ENCODE data around the gene TXNDC2. TPM values are rescaled to one million over a fixed set of nuclear protein-coding genes. Genes with fewer than 3 reads are reported as not detected.

Gene TXNDC2
- total RNA-seq, 2 donors from 2014 or later = 0.18 TPM; not detected in 1

DNA sequence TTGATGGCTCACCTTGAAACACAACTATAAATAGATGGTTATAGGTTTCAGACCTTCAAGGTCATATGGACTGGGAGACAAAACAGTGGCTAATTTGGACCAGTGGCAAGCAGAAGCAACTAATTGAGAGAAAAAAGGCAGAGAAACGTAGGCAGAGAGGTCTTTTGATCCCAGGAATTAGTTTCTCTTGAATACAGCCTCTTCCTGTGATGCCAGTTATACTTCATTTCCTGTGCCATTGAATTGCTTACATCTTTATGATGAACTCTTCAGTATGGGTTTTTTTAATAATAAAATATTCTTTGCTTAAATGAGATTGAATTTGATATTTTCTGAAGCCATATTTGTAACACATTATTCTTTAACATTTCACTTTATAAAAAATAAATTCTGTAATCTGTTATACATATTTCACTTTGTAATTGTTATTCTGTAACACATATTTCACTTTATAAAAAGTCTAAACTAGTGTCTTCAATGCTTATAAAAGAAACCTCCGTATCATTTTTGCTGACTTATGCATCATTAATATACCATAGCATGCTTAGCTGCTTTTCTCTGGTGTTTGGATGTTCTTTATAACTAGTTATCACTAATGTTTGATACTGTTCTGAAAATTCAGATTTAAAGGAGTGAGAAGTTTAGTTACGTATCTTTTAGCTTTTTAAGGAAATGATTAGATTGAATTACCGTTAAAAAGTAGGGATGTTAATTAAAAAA is 37.0 kb downstream of the TXNDC2 start:
- ATAC-seq = no peak
- intact Hi-C loops (cut with DNase I) = loop anchor here in 1 of 2 donors (10.0 kb wide), 1 partner anchor 118 kb away; no protein-coding TSS in a partner anchor
- DNase-seq = no peak

DNA sequence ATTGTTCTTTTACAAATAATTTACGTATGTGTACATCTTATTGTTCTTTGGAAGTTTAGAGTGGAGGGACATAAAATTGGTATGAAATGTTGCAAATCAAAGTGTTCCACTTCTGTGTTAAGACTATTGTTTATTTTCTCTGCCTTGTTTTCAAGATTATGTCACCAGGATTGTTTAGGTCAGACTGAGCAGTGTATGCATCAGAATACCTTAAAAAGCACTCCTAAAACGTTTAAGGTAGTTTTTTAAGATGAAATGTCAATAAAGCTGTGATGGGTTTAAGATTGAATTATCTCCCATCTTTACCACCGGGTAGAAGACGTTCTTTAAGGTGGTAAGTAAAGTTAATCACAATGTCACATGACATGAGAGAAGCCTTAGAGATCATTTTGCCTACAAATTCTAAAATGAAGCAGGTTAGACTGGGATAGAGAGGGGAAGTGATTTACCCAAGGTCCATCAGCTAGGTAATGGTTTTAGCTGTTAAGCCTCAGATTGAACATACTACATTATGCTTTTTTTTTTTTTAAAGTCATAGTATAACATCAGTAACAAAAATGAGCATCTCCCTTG is 38.7 kb downstream of the TXNDC2 start:
- DNase-seq (no peak), ATAC-seq (no peak)
- intact Hi-C loops (cut with DNase I) = loop anchor here in 1 of 2 donors (10.0 kb wide), 1 partner anchor 120 kb away; no protein-coding TSS in a partner anchor

DNA sequence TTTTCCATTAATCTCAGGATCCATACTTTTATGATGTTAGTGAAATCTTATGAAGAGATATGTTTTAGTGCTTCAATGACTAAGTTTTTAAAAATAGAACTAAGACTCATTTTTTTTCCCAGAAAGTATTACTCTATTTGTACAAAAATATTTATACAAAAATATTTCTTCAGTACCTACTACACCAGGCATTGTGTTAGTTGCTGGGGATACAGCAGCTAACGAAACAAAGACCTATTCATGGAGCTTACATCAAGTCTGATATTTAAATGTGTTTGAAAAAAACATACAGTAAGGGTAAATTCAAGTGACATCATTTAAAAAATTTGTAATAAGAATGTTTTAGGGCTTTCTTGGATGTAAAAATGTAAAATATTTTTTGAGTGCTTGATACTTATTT is 39.6 kb downstream of the TXNDC2 start:
- ATAC-seq = peak in 1 of 2 donors; percentile 48
- intact Hi-C loops (cut with DNase I) = loop anchor here in 1 of 2 donors (10.0 kb wide), 1 partner anchor 121 kb away; no protein-coding TSS in a partner anchor
- no peak for DNase-seq

DNA sequence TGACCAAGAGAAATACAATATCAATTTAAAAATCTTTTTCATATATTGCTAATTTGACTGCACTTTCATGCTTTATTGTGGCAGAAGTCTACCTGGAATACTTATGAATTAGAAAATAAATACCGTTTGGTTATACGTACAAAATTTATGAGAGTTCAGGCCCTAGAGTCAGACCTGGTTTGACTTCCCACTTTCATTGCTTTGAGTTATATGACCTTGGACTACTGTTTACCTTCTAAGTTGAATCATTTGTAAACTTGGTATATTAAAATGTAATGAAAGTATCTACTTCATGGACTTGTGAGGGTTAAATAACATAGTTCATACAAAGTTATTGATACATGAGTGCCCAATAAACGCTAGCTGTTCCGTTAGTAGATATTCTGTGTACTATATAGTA is 40.0 kb downstream of the TXNDC2 start:
- DNase-seq = no peak
- ATAC-seq = no peak
- intact Hi-C loops (cut with DNase I) = loop anchor here in 1 of 2 donors (10.0 kb wide), 1 partner anchor 121 kb away; no protein-coding TSS in a partner anchor

DNA sequence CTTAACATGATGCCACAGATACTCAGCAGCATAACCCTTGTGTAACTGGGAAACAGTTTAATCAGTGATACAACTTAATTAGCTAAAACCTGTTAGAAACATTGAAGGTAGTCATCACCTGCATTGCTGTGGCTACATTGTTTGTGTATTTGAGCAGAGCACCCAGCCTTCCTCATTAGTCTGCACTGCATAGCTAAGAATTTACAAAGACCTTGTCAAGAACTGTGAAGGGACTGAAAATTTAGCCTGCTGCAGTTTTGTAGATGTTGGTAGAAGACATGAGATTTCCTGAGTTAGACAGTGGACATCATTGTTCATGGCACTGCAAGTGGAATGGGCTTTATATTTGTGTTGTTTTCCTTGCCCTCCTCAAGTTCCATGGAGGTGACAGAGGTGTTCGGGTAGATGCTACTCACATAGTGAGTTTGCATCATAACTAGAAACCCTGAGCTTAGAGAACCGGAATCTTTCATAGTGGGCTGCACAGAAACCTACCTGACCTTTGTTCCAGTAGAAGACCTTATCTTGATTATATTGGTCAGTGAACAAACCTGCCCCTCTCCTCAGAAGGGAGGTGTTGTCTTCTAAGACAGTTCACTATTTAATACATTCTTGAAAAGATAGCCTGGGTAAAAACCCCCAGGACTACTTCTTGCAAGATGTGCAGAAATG is 40.6 kb downstream of the TXNDC2 start:
- ATAC-seq (no peak), DNase-seq (no peak)
- intact Hi-C loops (cut with DNase I) = loop anchor here in 1 of 2 donors (10.0 kb wide), 1 partner anchor 122 kb away; no protein-coding TSS in a partner anchor

DNA sequence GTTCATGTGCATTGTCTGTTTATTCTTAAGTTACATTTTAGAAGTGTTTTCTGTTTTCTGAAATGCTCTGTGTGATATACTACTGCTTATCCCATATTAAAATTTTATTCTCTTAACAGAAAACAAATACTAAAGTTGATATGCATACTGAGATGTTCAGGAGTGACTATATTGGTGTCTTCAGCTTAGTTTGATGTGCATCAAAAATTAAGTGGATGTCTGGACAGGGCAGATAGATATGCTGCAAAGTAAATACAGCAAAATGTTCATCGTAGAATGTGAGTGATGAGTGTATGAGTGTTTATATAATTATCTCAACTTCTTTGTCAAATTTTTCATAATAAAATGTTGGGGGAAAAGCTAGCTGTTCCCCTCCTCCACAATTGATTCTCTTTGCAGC is 41.2 kb downstream of the TXNDC2 start:
- DNase-seq = no peak
- ATAC-seq = no peak
- intact Hi-C loops (cut with DNase I) = loop anchor here in 1 of 2 donors (10.0 kb wide), 1 partner anchor 122 kb away; no protein-coding TSS in a partner anchor

DNA sequence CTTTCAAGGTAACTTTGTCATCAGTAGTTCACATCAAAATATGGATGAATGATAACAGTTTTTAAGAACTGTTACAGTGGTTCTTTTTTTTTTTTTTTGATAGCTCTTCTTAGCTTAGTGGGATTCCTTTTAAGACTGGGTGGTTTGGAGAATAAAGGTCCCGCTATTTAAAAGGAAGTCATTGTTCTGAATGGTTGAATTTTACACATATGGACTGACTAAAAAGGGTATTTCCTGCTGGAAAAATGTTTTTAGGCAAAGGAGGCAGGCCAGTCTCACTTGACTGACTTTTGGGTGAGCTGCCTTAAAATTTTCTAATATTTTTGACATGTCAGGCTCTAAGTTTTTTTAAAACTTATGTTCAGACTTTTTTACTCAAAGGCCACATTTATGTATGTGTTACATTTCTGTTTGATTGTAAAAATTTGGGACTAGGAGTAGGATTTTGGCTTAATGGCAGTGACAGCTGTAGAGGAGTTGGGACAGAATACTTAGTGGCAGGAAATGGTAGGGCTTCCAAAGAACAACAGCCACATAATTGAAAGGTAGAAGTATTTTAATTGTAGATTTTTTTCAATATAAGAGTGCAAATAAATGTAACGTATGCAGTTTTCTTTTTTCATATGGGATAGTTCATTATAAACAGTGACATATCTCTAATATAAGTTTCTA is 41.8 kb downstream of the TXNDC2 start:
- DNase-seq (no peak), ATAC-seq (no peak)
- intact Hi-C loops (cut with DNase I) = loop anchor here in 1 of 2 donors (10.0 kb wide), 1 partner anchor 123 kb away; no protein-coding TSS in a partner anchor

DNA sequence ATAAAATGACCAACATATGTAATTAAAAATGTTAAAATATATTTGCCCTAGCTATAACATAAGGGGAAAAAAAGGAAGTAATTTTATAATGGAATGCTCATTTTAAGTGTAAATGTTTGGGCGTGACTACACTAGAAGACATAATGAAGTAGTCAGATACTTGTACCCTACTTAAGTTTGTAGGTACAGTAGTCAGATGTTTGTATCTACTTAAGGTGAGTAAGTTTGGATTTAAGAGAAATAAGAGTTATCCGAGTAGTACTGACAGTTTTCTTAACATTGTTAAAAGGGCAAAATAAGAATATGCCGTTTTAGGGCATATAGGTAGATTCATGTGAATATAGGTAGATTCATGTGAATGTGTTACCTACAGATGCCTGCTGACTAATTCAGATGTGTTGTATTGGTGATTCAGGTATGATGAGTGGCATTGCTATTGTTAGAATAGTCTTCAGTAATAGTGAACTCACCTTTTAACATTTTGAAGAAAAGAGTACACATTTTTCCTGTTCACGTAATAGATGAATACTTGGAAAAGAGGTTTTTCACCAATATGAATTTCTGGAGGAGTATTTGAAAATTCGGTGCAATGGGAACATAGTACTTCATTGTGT is 43.0 kb downstream of the TXNDC2 start:
- DNase-seq (no peak), ATAC-seq (no peak)
- intact Hi-C loops (cut with DNase I) = loop anchor here in 1 of 2 donors (10.0 kb wide), 1 partner anchor 124 kb away; no protein-coding TSS in a partner anchor

DNA sequence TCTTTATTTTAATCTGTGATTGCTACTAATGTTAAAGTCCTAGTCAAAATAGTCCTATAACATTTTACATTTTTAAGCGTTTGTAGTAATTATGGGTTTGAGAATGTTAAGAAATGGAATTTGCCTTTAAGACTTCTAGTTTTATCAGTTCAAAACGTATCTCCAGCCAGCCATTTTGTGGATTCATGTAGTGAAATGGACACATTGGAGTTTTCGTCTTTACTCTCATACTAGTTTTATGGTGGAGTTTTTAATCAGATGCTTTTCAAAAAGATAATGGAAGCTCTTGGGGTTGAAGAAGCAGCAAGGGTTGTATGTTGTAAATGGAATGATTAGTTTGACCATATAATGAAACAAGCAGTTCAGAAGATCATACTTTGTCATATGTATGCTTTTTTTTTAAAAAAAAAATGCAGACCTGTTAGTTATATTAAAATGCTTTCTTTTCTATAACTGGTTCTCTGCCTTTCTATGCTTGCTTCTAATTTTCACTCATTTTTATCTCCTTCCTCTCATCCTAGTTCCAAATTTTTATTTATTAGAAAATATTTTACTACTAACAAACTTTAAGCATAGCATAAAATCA is 44.6 kb downstream of the TXNDC2 start:
- intact Hi-C loops (cut with DNase I) = no loop called here
- ATAC-seq (no peak), DNase-seq (no peak)

DNA sequence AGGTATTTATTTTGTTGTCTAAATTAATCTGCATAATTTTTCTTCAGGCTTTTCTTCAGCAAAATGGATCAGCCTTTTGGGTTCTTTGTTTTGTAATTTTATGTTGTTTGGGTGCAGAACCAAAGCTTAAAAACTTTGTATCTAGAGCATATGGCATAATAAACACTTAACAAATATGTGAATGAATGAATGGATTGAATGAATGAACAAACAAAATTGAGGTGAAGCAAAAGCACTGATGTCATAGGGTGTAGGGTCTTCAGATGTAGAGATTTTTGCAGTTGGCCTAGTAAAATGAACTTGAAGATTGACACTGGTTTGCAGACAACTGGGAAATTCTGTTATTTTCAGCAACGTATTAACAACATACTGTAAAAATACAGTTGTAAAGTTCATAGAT is 45.4 kb downstream of the TXNDC2 start:
- ATAC-seq (no peak), DNase-seq (no peak)
- intact Hi-C loops (cut with DNase I) = no loop called here

DNA sequence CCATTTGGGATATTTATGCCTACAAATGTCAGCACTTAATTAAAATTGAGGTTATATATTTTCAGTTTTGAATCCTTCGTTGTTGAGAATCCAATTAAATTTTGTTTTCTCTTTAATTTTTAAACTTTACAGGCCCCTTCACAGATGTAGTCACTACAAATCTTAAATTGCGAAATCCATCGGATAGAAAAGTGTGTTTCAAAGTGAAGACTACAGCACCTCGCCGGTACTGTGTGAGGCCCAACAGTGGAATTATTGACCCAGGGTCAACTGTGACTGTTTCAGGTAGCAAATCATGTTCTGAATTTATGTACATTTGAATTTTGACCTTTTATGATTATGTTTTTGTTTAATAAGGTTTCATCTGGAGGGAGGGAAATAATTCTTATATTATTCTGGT is 45.9 kb downstream of the TXNDC2 start:
- peak in 1 of 2 donors; percentile 49 for ATAC-seq

DNA sequence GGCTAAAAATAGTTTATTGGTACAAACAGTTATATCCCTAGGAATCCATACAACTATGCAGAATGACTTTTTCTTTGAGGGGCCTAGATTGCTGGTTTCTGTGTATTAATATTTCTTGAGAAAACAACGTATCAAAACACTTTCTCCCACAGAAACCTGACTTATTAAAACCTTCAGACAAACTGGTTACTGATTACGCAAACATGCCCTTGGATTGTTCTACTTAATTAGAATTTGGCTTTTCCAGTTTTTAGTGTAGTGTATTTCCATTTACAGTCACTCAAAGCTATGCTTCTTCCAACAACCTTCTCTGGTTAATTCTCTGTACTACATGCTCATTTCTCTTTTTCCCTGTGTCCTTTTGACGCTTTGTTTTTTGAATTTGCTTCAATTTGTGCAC is 48.1 kb downstream of the TXNDC2 start:
- ATAC-seq = no peak
- intact Hi-C loops (cut with DNase I) = no loop called here
- no peak for DNase-seq

More for the DNA sequence above, 45.9 kb downstream of the TXNDC2 start:
- intact Hi-C loops (cut with DNase I) = no loop called here
- no peak for DNase-seq

DNA sequence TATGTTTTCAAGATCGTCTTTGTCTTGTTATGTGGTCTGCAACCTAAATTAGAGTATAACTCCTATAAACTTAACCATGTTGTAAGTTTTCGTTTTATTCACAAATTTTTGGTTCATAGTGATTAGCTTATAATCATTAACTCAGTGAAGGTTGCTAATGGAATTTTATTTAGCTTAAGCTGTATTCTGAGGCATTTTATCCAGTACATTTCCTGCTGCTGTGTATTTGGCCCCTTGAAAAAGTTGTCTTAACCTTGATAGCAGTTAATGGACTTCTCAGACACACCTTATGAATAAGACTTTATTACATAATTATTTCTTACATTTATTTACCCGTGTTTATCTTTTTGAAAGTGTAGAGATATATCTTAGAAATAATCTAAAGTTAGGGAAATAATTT is 48.5 kb downstream of the TXNDC2 start:
- intact Hi-C loops (cut with DNase I) = no loop called here
- ATAC-seq = no peak

More for the DNA sequence above, 48.5 kb downstream of the TXNDC2 start:
- DNase-seq = no peak

Other genes starting within 250 kb of the TXNDC2 start
- gene RAB31, start 177.7 kb upstream of the TXNDC2 start, total RNA-seq = 10 to 100 TPM; 21.2 to 31.1 TPM
- gene VAPA, start 28.0 kb downstream of the TXNDC2 start, total RNA-seq = 100 to 1,000 TPM; 169 to 219 TPM